ENCODE measurements around the gene KERA. TPM values are rescaled to one million over a fixed set of nuclear protein-coding genes. Genes with fewer than 3 reads are reported as not detected.

Gene KERA
- total RNA-seq, 2 experiments from 2014 or later = not detected

- Histone ChIP-seq H3K79me2 (ENCODE audit: insufficient read depth, low read depth, low read length) (no peaks in the 10 kb centered on the region), H3K4me3 (ENCODE audit: low read depth, low read length, poor library complexity, severe bottlenecking) (no peak overlapping the region), H3K27ac (ENCODE audit: low read depth, low read length, poor library complexity, severe bottlenecking) (no peak overlapping the region), H3K9me3 (ENCODE audit: low read length) (no peaks in the 10 kb centered on the region), H3K4me1 (ENCODE audit: insufficient read depth, low read length, poor library complexity, severe bottlenecking) (no peaks in the 10 kb centered on the region), H3K36me3 (ENCODE audit: insufficient read depth, low read length) (no peaks in the 10 kb centered on the region), H4K20me1 (ENCODE audit: insufficient read depth, low read length) (no peaks in the 10 kb centered on the region), H2AFZ (ENCODE audit: low read length) (no peak overlapping the region), H3K4me2 (ENCODE audit: low read length) (no peak overlapping the region), H3K9me2 (ENCODE audit: insufficient read depth, low read length) (no peaks in the 10 kb centered on the region)
- no TSS peak for BruUV-seq (replicated peaks)
- no peak for DNase-seq (ENCODE audit: low spot score)
- ChIA-PET POLR2A (no interaction called here), CTCF (ENCODE audit: unreplicated experiment) (no interaction called here)
- intact Hi-C loops (cut with micrococcal nuclease; ENCODE audit: unreplicated experiment) = no loop called here
- TF ChIP-seq CTCF (conservative IDR thresholded peaks at IDR 0.05; ENCODE audit: low read length) = no peak
- no peak for TF ChIP-seq EZH2phosphoT487 (IDR thresholded peaks at IDR 0.05; ENCODE audit: borderline replicate concordance, low read depth, low read length)
Observed at GRCh38 chr12:91061091-91061490, 3.3 kb upstream of the KERA start.

DNA sequence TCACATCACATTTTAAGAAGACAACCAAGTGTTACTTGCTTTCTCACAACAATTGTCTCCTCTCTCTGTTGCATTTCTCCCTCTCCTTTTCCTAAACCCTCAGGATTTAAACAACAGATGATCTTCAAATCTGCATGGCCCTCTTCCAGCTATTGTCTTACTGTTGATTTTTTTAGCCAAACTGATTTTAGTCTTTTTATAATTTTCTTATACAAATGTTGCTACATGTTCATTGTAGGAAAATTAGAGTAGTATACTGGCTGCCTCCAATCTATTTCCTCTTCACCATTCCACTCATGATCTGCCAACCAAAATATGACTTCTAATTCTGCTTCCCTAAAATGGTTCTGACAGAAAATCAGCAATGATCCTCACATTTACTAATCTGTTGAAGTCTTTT is 1.4 kb upstream of the KERA start:
- no peak overlapping the region for H3K27ac ChIP-seq (ENCODE audit: low read depth, low read length, poor library complexity, severe bottlenecking)
- ChIA-PET POLR2A (no interaction called here), CTCF (ENCODE audit: unreplicated experiment) (no interaction called here)
- H2AFZ ChIP-seq (ENCODE audit: low read length) = no peak overlapping the region
- intact Hi-C loops (cut with micrococcal nuclease; ENCODE audit: unreplicated experiment) = no loop called here
- BruUV-seq (replicated peaks) = no TSS peak
- no peak for DNase-seq (ENCODE audit: low spot score)
- H3K9me3 ChIP-seq (ENCODE audit: low read length) = no peaks in the 10 kb centered on the region
- no peaks in the 10 kb centered on the region for H3K9me2 ChIP-seq (ENCODE audit: insufficient read depth, low read length)
- TF ChIP-seq CTCF (conservative IDR thresholded peaks at IDR 0.05; ENCODE audit: low read length) (no peak), EZH2phosphoT487 (IDR thresholded peaks at IDR 0.05; ENCODE audit: borderline replicate concordance, low read depth, low read length) (no peak)
- H3K79me2 ChIP-seq (ENCODE audit: insufficient read depth, low read depth, low read length) = no peaks in the 10 kb centered on the region
- no peak overlapping the region for H3K4me3 ChIP-seq (ENCODE audit: low read depth, low read length, poor library complexity, severe bottlenecking)
- H3K4me1 ChIP-seq (ENCODE audit: insufficient read depth, low read length, poor library complexity, severe bottlenecking) = no peaks in the 10 kb centered on the region
- H3K4me2 ChIP-seq (ENCODE audit: low read length) = no peak overlapping the region
- no peaks in the 10 kb centered on the region for H3K36me3 ChIP-seq (ENCODE audit: insufficient read depth, low read length)
- H4K20me1 ChIP-seq (ENCODE audit: insufficient read depth, low read length) = no peaks in the 10 kb centered on the region

DNA sequence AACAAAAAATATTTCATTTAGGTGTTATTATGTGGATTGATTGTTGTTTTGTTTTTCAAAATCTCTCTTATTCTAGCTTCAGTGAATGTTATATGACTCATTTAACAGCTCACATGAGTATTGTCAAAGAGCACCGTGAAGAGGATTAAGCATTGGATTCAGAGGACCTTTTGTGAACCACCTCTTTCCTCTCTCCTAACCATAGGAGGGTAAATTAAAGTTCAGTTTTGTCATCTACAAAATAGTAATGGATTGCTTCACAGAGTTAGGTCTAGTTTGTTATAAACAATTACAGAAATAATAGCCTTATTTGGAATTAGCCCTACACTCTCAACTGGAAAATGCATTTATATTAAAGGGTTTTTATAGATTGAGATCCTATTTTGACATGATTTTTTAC is 962 bp upstream of the KERA start:
- TF ChIP-seq EZH2phosphoT487 (IDR thresholded peaks at IDR 0.05; ENCODE audit: borderline replicate concordance, low read depth, low read length) (no peak), CTCF (conservative IDR thresholded peaks at IDR 0.05; ENCODE audit: low read length) (no peak)
- H3K9me3 ChIP-seq (ENCODE audit: low read length) = no peaks in the 10 kb centered on the region
- H3K4me3 ChIP-seq (ENCODE audit: low read depth, low read length, poor library complexity, severe bottlenecking) = no peak overlapping the region
- no peaks in the 10 kb centered on the region for H3K36me3 ChIP-seq (ENCODE audit: insufficient read depth, low read length)
- H3K27ac ChIP-seq (ENCODE audit: low read depth, low read length, poor library complexity, severe bottlenecking) = no peak overlapping the region
- H3K4me2 ChIP-seq (ENCODE audit: low read length) = no peak overlapping the region
- no peak overlapping the region for H2AFZ ChIP-seq (ENCODE audit: low read length)
- no TSS peak for BruUV-seq (replicated peaks)
- ChIA-PET CTCF (ENCODE audit: unreplicated experiment) (no interaction called here), POLR2A (no interaction called here)
- no peaks in the 10 kb centered on the region for H3K4me1 ChIP-seq (ENCODE audit: insufficient read depth, low read length, poor library complexity, severe bottlenecking)
- H3K79me2 ChIP-seq (ENCODE audit: insufficient read depth, low read depth, low read length) = no peaks in the 10 kb centered on the region
- intact Hi-C loops (cut with micrococcal nuclease; ENCODE audit: unreplicated experiment) = no loop called here
- H4K20me1 ChIP-seq (ENCODE audit: insufficient read depth, low read length) = no peaks in the 10 kb centered on the region
- DNase-seq (ENCODE audit: low spot score) = no peak
- H3K9me2 ChIP-seq (ENCODE audit: insufficient read depth, low read length) = no peaks in the 10 kb centered on the region
